HEK293T (cell line): Measurements from ENCODE around the gene MYLK.

Source experiments
- CTCF ChIA-PET: fragments of 350-600 bp; formaldehyde crosslinking; extraction: SDS; loops from one replicate; lab custom pipeline; 2021; ENCODE audit warnings: antibody characterized with exemption, inconsistent platforms; lab: Yijun Ruan, JAX
- POLR2A ChIA-PET: fragments of 350-600 bp; formaldehyde crosslinking; extraction: SDS; loops from one replicate; lab custom pipeline; 2020; ENCODE audit warnings: antibody characterized with exemption, inconsistent platforms; lab: Yijun Ruan, JAX
- DNase-seq: peaks from one replicate; pipeline ENCODE4 v3.0.0; 2012; ENCODE audit warnings: mixed read lengths; ENCODE audit errors: extremely low spot score
- ARNT ChIP-seq: fragments of 450-650 bp; IDR thresholded peaks from 2 replicates; pipeline ENCODE4 v1.6.1; 2017; ENCODE audit warnings: mild to moderate bottlenecking
- BHLHE40 ChIP-seq: fragments of 450-650 bp; IDR thresholded peaks from 2 replicates; pipeline ENCODE4 v1.6.1; 2016; ENCODE audit warnings: mild to moderate bottlenecking, moderate library complexity, borderline replicate concordance
- CTBP1 ChIP-seq: fragments of 450-650 bp; IDR thresholded peaks from 2 replicates; pipeline ENCODE4 v1.6.1; 2016; ENCODE audit warnings: borderline replicate concordance
- ELF4 ChIP-seq: fragments of 450-650 bp; IDR thresholded peaks from 2 replicates; pipeline ENCODE4 v1.6.1; 2017; ENCODE audit warnings: antibody characterized with exemption
- FOXA1 ChIP-seq: fragments of 450-650 bp; IDR thresholded peaks from 2 replicates; pipeline ENCODE4 v1.6.1; 2016; ENCODE audit warnings: mild to moderate bottlenecking
- FOXK2 ChIP-seq: fragments of 450-650 bp; IDR thresholded peaks from 2 replicates; pipeline ENCODE4 v1.6.1; 2016; ENCODE audit warnings: mild to moderate bottlenecking
- FOXM1 ChIP-seq: fragments of 450-650 bp; IDR thresholded peaks from 2 replicates; pipeline ENCODE4 v1.6.1; 2017; ENCODE audit warnings: mild to moderate bottlenecking, borderline replicate concordance
- HDGF ChIP-seq: fragments of 450-650 bp; IDR thresholded peaks from 2 replicates; pipeline ENCODE4 v1.6.1; 2017; ENCODE audit warnings: antibody characterized with exemption, borderline replicate concordance
- L3MBTL2 ChIP-seq: fragments of 450-650 bp; conservative IDR thresholded peaks from 2 replicates; pipeline ENCODE4 v1.6.1; 2016; ENCODE audit warnings: mild to moderate bottlenecking
- LEF1 ChIP-seq: fragments of 450-650 bp; IDR thresholded peaks from 2 replicates; pipeline ENCODE4 v1.6.1; 2017; ENCODE audit warnings: mild to moderate bottlenecking, borderline replicate concordance
- NFRKB ChIP-seq: fragments of 450-650 bp; IDR thresholded peaks from 2 replicates; pipeline ENCODE4 v1.6.1; 2016; ENCODE audit warnings: mild to moderate bottlenecking, moderate library complexity
- SP1 ChIP-seq: fragments of 450-650 bp; IDR thresholded peaks from 2 replicates; pipeline ENCODE4 v1.6.1; 2017
- SUZ12 ChIP-seq: fragments of 450-650 bp; IDR thresholded peaks from 2 replicates; pipeline ENCODE4 v1.6.1; 2016; ENCODE audit warnings: mild to moderate bottlenecking
- TARDBP ChIP-seq: fragments of 450-650 bp; IDR thresholded peaks from 2 replicates; pipeline ENCODE4 v1.6.1; 2016
- ZNF384 ChIP-seq: fragments of 450-650 bp; IDR thresholded peaks from 2 replicates; pipeline ENCODE4 v1.6.1; 2016
- TF ChIP-seq, protein P1 (sequence below): fragments of 450-650 bp; IDR thresholded peaks from 2 replicates; pipeline ENCODE4 v1.6.1; 2016

MYLK gene

DNA sequence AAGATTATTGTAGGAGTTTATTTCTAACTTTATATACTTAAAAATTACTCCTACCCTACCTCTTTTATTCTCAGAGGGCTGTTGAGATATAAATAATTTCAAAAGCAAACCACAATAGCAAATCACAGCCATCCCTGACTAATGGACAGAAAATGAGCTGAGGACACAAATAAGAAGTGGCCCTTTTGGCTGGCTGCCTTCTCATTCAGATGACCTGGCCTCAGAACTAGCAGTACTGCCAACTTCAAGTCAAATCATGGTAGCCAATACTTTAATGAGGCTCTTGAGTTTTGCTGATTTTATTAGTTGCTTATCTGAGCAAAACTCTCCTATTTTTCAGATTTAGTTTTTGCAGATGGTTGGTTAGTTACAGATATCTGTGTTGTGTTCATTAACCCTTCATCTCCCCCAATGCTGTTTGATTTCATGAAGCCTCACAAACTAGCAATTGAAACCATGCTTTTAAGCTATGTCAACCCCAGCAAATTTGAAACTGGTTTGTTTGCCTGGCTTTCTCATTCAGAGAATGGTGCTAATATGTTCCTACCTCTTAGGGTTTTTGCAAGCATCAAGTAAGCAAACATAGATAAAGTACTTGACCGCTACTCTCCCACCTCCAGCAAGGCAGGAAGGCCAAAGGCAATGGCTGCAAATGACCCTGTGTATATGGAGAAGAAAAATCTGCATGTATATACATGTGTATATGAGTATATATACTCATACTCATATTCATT, 225.8 kb downstream of the MYLK start:
- ChIA-PET POLR2A (no interaction called here), CTCF (no interaction called here)
- no peak for TF ChIP-seq HDGF
- TF ChIP-seq LEF1: no peak
- no peak for TF ChIP-seq ELF4
- DNase-seq: no peak

DNA sequence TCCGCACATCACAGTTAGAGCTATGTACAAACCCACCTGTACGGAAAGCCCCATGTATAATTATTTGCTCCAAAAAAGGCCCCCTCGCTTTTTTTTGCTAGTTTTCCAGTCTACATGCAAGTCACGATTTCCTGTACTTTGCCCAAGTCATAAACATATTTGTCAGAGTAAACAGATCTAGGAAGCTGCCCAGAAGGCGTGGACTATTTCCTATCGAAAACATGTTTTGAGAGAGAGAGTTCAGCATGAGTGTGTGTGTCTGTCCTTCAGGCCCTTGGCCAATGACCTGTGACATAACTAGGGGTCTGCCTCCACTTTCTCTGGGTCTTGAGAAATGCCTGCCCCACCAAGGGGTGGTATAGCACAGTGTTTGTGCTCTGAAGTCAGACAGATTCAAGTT, 226.6 kb downstream of the MYLK start:
- CTCF ChIA-PET: no interaction called here
- TF ChIP-seq SUZ12 (no peak), FOXA1 (no peak), ELF4 (no peak), NFRKB (no peak)
- DNase-seq: no peak
- POLR2A ChIA-PET: no interaction called here

DNA sequence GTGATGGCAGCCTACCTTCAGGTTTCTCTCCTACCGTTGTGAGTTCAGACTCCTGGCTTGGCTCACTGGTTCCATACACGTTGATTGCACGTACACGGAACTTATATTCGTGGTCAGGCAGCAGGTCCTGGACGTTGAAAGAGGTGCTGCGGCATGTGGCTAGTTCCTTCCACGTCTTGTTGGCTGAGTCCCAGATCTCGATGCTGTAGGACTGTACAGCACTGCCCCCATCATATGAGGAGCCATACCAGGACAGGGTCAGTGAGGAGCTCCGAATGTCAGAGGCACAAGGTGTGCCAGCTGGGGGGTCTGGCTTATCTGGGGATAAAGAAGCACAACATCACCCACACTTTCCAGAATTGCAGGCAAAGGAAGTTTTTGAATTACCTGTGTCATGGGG, 227.0 kb downstream of the MYLK start:
- TF ChIP-seq, protein P1, sequence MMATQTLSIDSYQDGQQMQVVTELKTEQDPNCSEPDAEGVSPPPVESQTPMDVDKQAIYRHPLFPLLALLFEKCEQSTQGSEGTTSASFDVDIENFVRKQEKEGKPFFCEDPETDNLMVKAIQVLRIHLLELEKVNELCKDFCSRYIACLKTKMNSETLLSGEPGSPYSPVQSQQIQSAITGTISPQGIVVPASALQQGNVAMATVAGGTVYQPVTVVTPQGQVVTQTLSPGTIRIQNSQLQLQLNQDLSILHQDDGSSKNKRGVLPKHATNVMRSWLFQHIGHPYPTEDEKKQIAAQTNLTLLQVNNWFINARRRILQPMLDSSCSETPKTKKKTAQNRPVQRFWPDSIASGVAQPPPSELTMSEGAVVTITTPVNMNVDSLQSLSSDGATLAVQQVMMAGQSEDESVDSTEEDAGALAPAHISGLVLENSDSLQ: no peak
- TF ChIP-seq FOXM1 (no peak), ARNT (no peak), BHLHE40 (no peak), TARDBP (no peak), LEF1 (no peak), FOXK2 (no peak), CTBP1 (no peak), L3MBTL2 (no peak), FOXA1 (no peak), SUZ12 (no peak), SP1 (no peak), HDGF (no peak), ZNF384 (no peak), ELF4 (no peak), NFRKB (no peak)
- POLR2A ChIA-PET: no interaction called here
- DNase-seq: no peak
- CTCF ChIA-PET: no interaction called here

DNA sequence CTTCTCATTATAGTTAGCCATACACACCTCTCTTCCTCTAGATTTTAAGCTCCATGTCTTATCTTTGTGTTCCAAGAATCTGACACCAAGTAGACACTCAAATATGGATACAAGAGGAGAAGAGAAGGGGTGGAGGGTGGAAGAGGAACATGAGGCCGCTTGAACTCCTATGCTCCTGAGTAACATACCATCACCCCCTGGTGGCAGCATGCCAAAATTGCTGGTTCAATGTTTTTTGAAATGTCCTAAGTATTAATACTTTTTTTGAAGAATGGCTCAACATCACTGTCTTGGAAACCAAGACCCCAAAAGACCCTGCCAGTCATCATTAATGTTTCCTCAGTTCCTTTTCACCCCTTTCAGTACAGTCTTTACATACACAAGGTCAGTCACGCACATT, 227.4 kb downstream of the MYLK start:
- CTCF ChIA-PET: interaction anchor here (0.6 kb wide), 1 partner anchor 67 kb away, joined by 3 read pairs; no protein-coding TSS in a partner anchor
- TF ChIP-seq L3MBTL2 (no peak), TARDBP (no peak), FOXM1 (no peak), ELF4 (no peak), ZNF384 (no peak), SP1 (no peak), ARNT (no peak)
- TF ChIP-seq, protein P1: no peak
- DNase-seq: no peak
- POLR2A ChIA-PET: no interaction called here

DNA sequence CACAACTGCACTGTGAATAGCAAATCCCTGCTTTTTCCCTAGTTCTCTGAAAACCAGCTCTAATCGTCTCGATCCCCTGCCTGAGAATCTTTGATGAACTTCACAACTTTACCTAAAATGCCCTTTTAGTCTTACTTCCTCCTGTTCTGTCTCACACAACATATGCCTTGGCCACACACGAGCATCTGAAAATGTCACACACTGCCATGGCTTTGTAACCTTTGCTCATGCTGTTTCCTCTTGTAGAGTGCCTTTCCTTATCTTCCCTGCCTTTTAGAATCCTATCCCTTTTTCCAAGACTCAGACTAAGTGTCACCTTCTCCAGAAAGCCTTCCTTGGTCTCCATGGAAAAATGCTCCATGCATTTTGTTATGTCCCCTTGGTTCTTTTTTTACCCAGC, 227.9 kb downstream of the MYLK start:
- CTCF ChIA-PET: interaction anchor here (0.6 kb wide), 1 partner anchor 68 kb away, joined by 3 read pairs; no protein-coding TSS in a partner anchor
- DNase-seq: no peak
- POLR2A ChIA-PET: no interaction called here
- TF ChIP-seq NFRKB (no peak), TARDBP (no peak), SUZ12 (no peak), FOXA1 (no peak), SP1 (no peak), FOXK2 (no peak), HDGF (no peak)
- TF ChIP-seq, protein P1: no peak

DNA sequence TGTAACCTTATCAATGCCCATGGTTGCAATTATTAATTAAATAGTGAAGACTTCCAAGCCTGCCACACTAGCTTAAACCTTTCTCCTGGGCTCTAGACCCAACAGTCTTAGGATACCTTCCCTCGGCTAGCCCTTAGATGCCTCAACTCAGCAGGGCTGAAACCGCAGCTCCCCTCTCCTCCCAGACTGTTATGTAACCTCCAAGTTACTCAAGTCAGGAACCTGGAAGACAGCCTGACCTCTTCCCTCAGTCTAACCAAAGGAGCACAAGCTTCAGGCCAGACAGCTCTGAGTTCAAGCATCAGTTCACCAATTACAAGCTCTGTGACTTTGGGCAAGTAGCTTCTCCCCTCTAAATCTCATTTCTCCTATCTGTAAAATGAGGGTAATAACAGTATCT, 228.7 kb downstream of the MYLK start:
- DNase-seq: no peak
- POLR2A ChIA-PET: no interaction called here
- CTCF ChIA-PET: interaction anchor here (2.1 kb wide), 1 partner anchor 68 kb away, joined by 7 read pairs; no protein-coding TSS in a partner anchor
- TF ChIP-seq FOXA1: no peak

DNA sequence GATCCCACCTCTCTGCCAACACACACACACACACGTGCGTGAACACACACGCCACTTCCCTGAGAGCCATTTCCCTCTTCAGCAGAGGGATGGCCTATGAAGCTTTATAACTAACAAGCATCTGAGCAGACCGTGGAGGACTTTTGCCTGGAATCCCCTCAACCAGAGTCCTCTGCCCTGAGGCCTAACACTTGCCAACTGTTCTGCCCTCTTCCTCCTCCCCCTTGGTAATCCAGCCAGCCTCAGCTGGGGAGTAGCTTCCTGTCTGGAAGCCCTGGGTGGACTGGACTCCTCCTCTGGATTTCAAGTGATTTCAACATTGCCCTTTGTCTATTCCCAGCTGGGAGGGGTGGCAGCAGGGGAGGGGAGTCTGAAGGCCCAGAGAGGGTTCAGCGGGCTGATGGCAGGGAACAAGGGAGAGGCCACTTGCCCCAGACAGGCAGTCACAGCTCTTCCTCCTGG, 230.9 kb downstream of the MYLK start:
- ChIA-PET CTCF (interaction anchor here (0.6 to 3.7 kb wide), 8 partner anchors 11 to 71 kb away, joined by 4 to 24 read pairs (median 7); no protein-coding TSS in a partner anchor), POLR2A (interaction anchor here (0.8 kb wide), 1 partner anchor 70 kb away, joined by 3 read pairs; no protein-coding TSS in a partner anchor)
- DNase-seq: no peak

More for the DNA sequence above, 230.9 kb downstream of the MYLK start:
- TF ChIP-seq TARDBP: no peak
- no peak for TF ChIP-seq ARNT
- TF ChIP-seq, protein P1: no peak
- TF ChIP-seq HDGF: no peak
- TF ChIP-seq FOXK2: no peak
- no peak for TF ChIP-seq SP1
- no peak for TF ChIP-seq BHLHE40
- no peak for TF ChIP-seq L3MBTL2
- no peak for TF ChIP-seq FOXA1
- TF ChIP-seq ELF4: no peak
- TF ChIP-seq FOXM1: no peak
- TF ChIP-seq CTBP1: no peak
- TF ChIP-seq LEF1: no peak
- no peak for TF ChIP-seq SUZ12
